Measurements from ENCODE around the gene BACE2.

The BACE2 gene

GRCh38 chr21:41219498-41220207 is 51.7 kb downstream of the BACE2 start:
- Histone ChIP-seq H3K27me3 (ENCODE audit: insufficient read depth, low read length) (no peaks in the 10 kb centered on the region), H3K4me1 (ENCODE audit: insufficient read depth, low read length) (no peaks in the 10 kb centered on the region), H3K9me3 (ENCODE audit: insufficient read depth, low read depth, low read length) (no peaks in the 10 kb centered on the region), H3K4me3 (ENCODE audit: low read length) (no peak overlapping the region), H3K36me3 (ENCODE audit: insufficient read depth, low read depth, low read length) (no peaks in the 10 kb centered on the region), H3K27ac (ENCODE audit: low read length) (no peak overlapping the region), H3K9ac (ENCODE audit: low read depth, low read length) (no peak overlapping the region)

GRCh38 chr21:41220208-41220733 is 52.3 kb downstream of the BACE2 start:
- Histone ChIP-seq H3K9ac (ENCODE audit: low read depth, low read length) (no peak overlapping the region), H3K4me3 (ENCODE audit: low read length) (no peak overlapping the region), H3K9me3 (ENCODE audit: insufficient read depth, low read depth, low read length) (no peaks in the 10 kb centered on the region), H3K4me1 (ENCODE audit: insufficient read depth, low read length) (no peaks in the 10 kb centered on the region), H3K36me3 (ENCODE audit: insufficient read depth, low read depth, low read length) (no peaks in the 10 kb centered on the region), H3K27ac (ENCODE audit: low read length) (no peak overlapping the region), H3K27me3 (ENCODE audit: insufficient read depth, low read length) (no peaks in the 10 kb centered on the region)

- H3K27me3 ChIP-seq (ENCODE audit: insufficient read depth, low read length): no peaks in the 10 kb centered on the region
- no peaks in the 10 kb centered on the region for H3K4me1 ChIP-seq (ENCODE audit: insufficient read depth, low read length)
- H3K9ac ChIP-seq (ENCODE audit: low read depth, low read length): no peak overlapping the region
- no peaks in the 10 kb centered on the region for H3K36me3 ChIP-seq (ENCODE audit: insufficient read depth, low read depth, low read length)
- H3K4me3 ChIP-seq (ENCODE audit: low read length): no peak overlapping the region
- H3K9me3 ChIP-seq (ENCODE audit: insufficient read depth, low read depth, low read length): no peaks in the 10 kb centered on the region
- no peak overlapping the region for H3K27ac ChIP-seq (ENCODE audit: low read length)
Measured at GRCh38 chr21:41222247-41223068, 54.5 kb downstream of the BACE2 start.

- no peaks in the 10 kb centered on the region for H3K36me3 ChIP-seq (ENCODE audit: insufficient read depth, low read depth, low read length)
- no peak overlapping the region for H3K27ac ChIP-seq (ENCODE audit: low read length)
- no peak overlapping the region for H3K9ac ChIP-seq (ENCODE audit: low read depth, low read length)
- no peaks in the 10 kb centered on the region for H3K9me3 ChIP-seq (ENCODE audit: insufficient read depth, low read depth, low read length)
- no peak overlapping the region for H3K4me3 ChIP-seq (ENCODE audit: low read length)
- H3K27me3 ChIP-seq (ENCODE audit: insufficient read depth, low read length): no peaks in the 10 kb centered on the region
- no peaks in the 10 kb centered on the region; the same call in 1 of the 2 replicates for H3K4me1 ChIP-seq (ENCODE audit: insufficient read depth, low read length)
Measured at GRCh38 chr21:41226853-41227252, 58.9 kb downstream of the BACE2 start.

- no peak overlapping the region for H3K4me3 ChIP-seq (ENCODE audit: low read length)
- no peak overlapping the region for H3K9ac ChIP-seq (ENCODE audit: low read depth, low read length)
- no peaks in the 10 kb centered on the region for H3K27me3 ChIP-seq (ENCODE audit: insufficient read depth, low read length)
- H3K36me3 ChIP-seq (ENCODE audit: insufficient read depth, low read depth, low read length): no peaks in the 10 kb centered on the region
- H3K9me3 ChIP-seq (ENCODE audit: insufficient read depth, low read depth, low read length): no peaks in the 10 kb centered on the region
- peaks cover 2% of the 10 kb centered on the region; the same call in 1 of the 2 replicates for H3K4me1 ChIP-seq (ENCODE audit: insufficient read depth, low read length)
- no peak overlapping the region for H3K27ac ChIP-seq (ENCODE audit: low read length)
Measured at GRCh38 chr21:41227357-41228005, 59.5 kb downstream of the BACE2 start.

GRCh38 chr21:41228006-41228370 is 60.0 kb downstream of the BACE2 start:
- no peaks in the 10 kb centered on the region for H3K27me3 ChIP-seq (ENCODE audit: insufficient read depth, low read length)
- no peaks in the 10 kb centered on the region for H3K9me3 ChIP-seq (ENCODE audit: insufficient read depth, low read depth, low read length)
- no peaks in the 10 kb centered on the region for H3K36me3 ChIP-seq (ENCODE audit: insufficient read depth, low read depth, low read length)

GRCh38 chr21:41228492-41228891 is 60.5 kb downstream of the BACE2 start:
- Histone ChIP-seq H3K36me3 (ENCODE audit: insufficient read depth, low read depth, low read length) (no peaks in the 10 kb centered on the region), H3K4me1 (ENCODE audit: insufficient read depth, low read length) (peaks cover 2% of the 10 kb centered on the region; the same call in 1 of the 2 replicates), H3K9ac (ENCODE audit: low read depth, low read length) (no peak overlapping the region), H3K27ac (ENCODE audit: low read length) (no peak overlapping the region), H3K9me3 (ENCODE audit: insufficient read depth, low read depth, low read length) (no peaks in the 10 kb centered on the region), H3K27me3 (ENCODE audit: insufficient read depth, low read length) (no peaks in the 10 kb centered on the region), H3K4me3 (ENCODE audit: low read length) (no peak overlapping the region)

More at GRCh38 chr21:41228006-41228370, 60.0 kb downstream of the BACE2 start:
- Histone ChIP-seq H3K9ac (ENCODE audit: low read depth, low read length) (no peak overlapping the region), H3K27ac (ENCODE audit: low read length) (no peak overlapping the region), H3K4me3 (ENCODE audit: low read length) (no peak overlapping the region), H3K4me1 (ENCODE audit: insufficient read depth, low read length) (peaks cover 2% of the 10 kb centered on the region; the same call in 1 of the 2 replicates)

GRCh38 chr21:41228958-41229357 is 61.0 kb downstream of the BACE2 start:
- H3K9ac ChIP-seq (ENCODE audit: low read depth, low read length): no peak overlapping the region
- no peak overlapping the region for H3K27ac ChIP-seq (ENCODE audit: low read length)
- H3K36me3 ChIP-seq (ENCODE audit: insufficient read depth, low read depth, low read length): no peaks in the 10 kb centered on the region
- H3K27me3 ChIP-seq (ENCODE audit: insufficient read depth, low read length): no peaks in the 10 kb centered on the region
- H3K4me1 ChIP-seq (ENCODE audit: insufficient read depth, low read length): peaks cover 2% of the 10 kb centered on the region; the same call in 1 of the 2 replicates
- no peak overlapping the region for H3K4me3 ChIP-seq (ENCODE audit: low read length)
- no peaks in the 10 kb centered on the region for H3K9me3 ChIP-seq (ENCODE audit: insufficient read depth, low read depth, low read length)

GRCh38 chr21:41229509-41230248 is 61.7 kb downstream of the BACE2 start:
- Histone ChIP-seq H3K9me3 (ENCODE audit: insufficient read depth, low read depth, low read length) (no peaks in the 10 kb centered on the region), H3K27me3 (ENCODE audit: insufficient read depth, low read length) (no peaks in the 10 kb centered on the region), H3K36me3 (ENCODE audit: insufficient read depth, low read depth, low read length) (no peaks in the 10 kb centered on the region), H3K27ac (ENCODE audit: low read length) (no peak overlapping the region), H3K4me3 (ENCODE audit: low read length) (no peak overlapping the region), H3K9ac (ENCODE audit: low read depth, low read length) (no peak overlapping the region), H3K4me1 (ENCODE audit: insufficient read depth, low read length) (peaks cover 2% of the 10 kb centered on the region; the same call in 1 of the 2 replicates)

- no peak overlapping the region for H3K9ac ChIP-seq (ENCODE audit: low read depth, low read length)
- H3K4me1 ChIP-seq (ENCODE audit: insufficient read depth, low read length): peaks cover 2% of the 10 kb centered on the region; the same call in 1 of the 2 replicates
- no peak overlapping the region for H3K4me3 ChIP-seq (ENCODE audit: low read length)
- H3K9me3 ChIP-seq (ENCODE audit: insufficient read depth, low read depth, low read length): no peaks in the 10 kb centered on the region
- no peaks in the 10 kb centered on the region for H3K36me3 ChIP-seq (ENCODE audit: insufficient read depth, low read depth, low read length)
- H3K27me3 ChIP-seq (ENCODE audit: insufficient read depth, low read length): no peaks in the 10 kb centered on the region
- no peak overlapping the region for H3K27ac ChIP-seq (ENCODE audit: low read length)
Measured at GRCh38 chr21:41230497-41230896, 62.5 kb downstream of the BACE2 start.

- peaks cover 2% of the 10 kb centered on the region; the same call in 1 of the 2 replicates for H3K4me1 ChIP-seq (ENCODE audit: insufficient read depth, low read length)
- H3K9ac ChIP-seq (ENCODE audit: low read depth, low read length): no peak overlapping the region
- H3K4me3 ChIP-seq (ENCODE audit: low read length): no peak overlapping the region
- no peaks in the 10 kb centered on the region for H3K27me3 ChIP-seq (ENCODE audit: insufficient read depth, low read length)
- no peak overlapping the region for H3K27ac ChIP-seq (ENCODE audit: low read length)
- H3K36me3 ChIP-seq (ENCODE audit: insufficient read depth, low read depth, low read length): no peaks in the 10 kb centered on the region
- H3K9me3 ChIP-seq (ENCODE audit: insufficient read depth, low read depth, low read length): no peaks in the 10 kb centered on the region
Measured at GRCh38 chr21:41231060-41231459, 63.1 kb downstream of the BACE2 start.
